Endodermal cell (in vitro differentiated cells): ENCODE data around the gene ABCA13. TPM values are rescaled to one million over a fixed set of nuclear protein-coding genes. Genes with fewer than 3 reads are reported as not detected.
"Not testable (repeated sequence)": the region's sequence is repeated elsewhere in the genome, so short reads cannot be mapped to it uniquely, and the experiment has no call there.

Source experiments
- DNase-seq: peaks from one replicate; pipeline ENCODE4 v3.0.0-alpha.2; 2017
- H3K27ac ChIP-seq: 2 replicates; pipeline ENCODE4 v1.5.1; 2013; ENCODE audit warnings: mild to moderate bottlenecking, low read depth, low read length, moderate library complexity
- H3K27me3 ChIP-seq: 2 replicates; pipeline ENCODE4 v1.6.1; 2013; ENCODE audit warnings: mild to moderate bottlenecking, low read length, moderate library complexity; ENCODE audit not compliant: insufficient read depth, control insufficient read depth, poor library complexity, severe bottlenecking
- H3K36me3 ChIP-seq: 2 replicates; pipeline ENCODE4 v1.7.0; 2013; ENCODE audit warnings: mild to moderate bottlenecking, low read length, moderate library complexity; ENCODE audit not compliant: control insufficient read depth, insufficient read depth
- H3K4me1 ChIP-seq: one replicate; pipeline ENCODE4 v1.7.0; 2013; ENCODE audit warnings: low read length; ENCODE audit not compliant: control insufficient read depth, insufficient read depth
- H3K4me3 ChIP-seq: 2 replicates; pipeline ENCODE4 v1.5.1; 2013; ENCODE audit warnings: mild to moderate bottlenecking, low read length, moderate library complexity
- H3K9ac ChIP-seq: 2 replicates; pipeline ENCODE4 v1.6.1; 2013; ENCODE audit warnings: mild to moderate bottlenecking, low read length, moderate library complexity; ENCODE audit not compliant: poor library complexity, severe bottlenecking; ENCODE audit errors: extremely low read depth
- H3K9me3 ChIP-seq: 2 replicates; pipeline ENCODE4 v1.6.1; 2013; ENCODE audit warnings: mild to moderate bottlenecking, low read length, moderate library complexity; ENCODE audit not compliant: control insufficient read depth
- H3K27ac Mint-ChIP-seq: 2 replicates; pipeline ENCODE4 v1.8.0; 2020; ENCODE audit warnings: mixed read lengths
- H3K27me3 Mint-ChIP-seq: 2 replicates; pipeline ENCODE4 v1.8.0; 2021; ENCODE audit warnings: mild to moderate bottlenecking, mixed read lengths; ENCODE audit not compliant: insufficient read depth
- H3K36me3 Mint-ChIP-seq: 2 replicates; pipeline ENCODE4 v1.8.0; 2020; ENCODE audit warnings: low read depth, mixed read lengths
- H3K4me1 Mint-ChIP-seq: 2 replicates; pipeline ENCODE4 v1.8.0; 2020; ENCODE audit warnings: mixed read lengths
- H3K4me3 Mint-ChIP-seq: 2 replicates; pipeline ENCODE4 v1.8.0; 2020; ENCODE audit warnings: mild to moderate bottlenecking, moderate library complexity, mixed read lengths
- H3K9me3 Mint-ChIP-seq: 2 replicates; pipeline ENCODE4 v1.8.0; 2020; ENCODE audit warnings: mild to moderate bottlenecking, mixed read lengths
- WGBS, 2 experiments: methylation state at CpG; one replicate each; pipeline versions ENCODE4 v1.1.5 to v1.1.7; 2013; ENCODE audit warnings: missing lambda C conversion rate in 2 of 2, mixed read lengths in 1 of 2; ENCODE audit not compliant: insufficient coverage in 1 of 2, insufficient read length in 1 of 2; 5-methylcytosine and 5-hydroxymethylcytosine counted together
- total RNA-seq, 2 donors: library from RNA; stranded (reverse); fragmentation: NEBNext Ultra II Directional in 1 of 2; extraction: Animal tissue kit (Norgen Biotek cat#: 25700) in 1 of 2; gene quantifications; 2 replicates in 1 of 2; 3 replicates in 1 of 2; pipeline ENCODE4 v1.2.1, GENCODE V29; 2021
- TF ChIP-seq, protein P1 (sequence below): fragments of 200-600 bp; sonication (generic); conservative IDR thresholded peaks from 2 replicates; pipeline ENCODE4 v1.5.0; 2021; ENCODE audit warnings: antibody characterized with exemption, mild to moderate bottlenecking

Gene ABCA13
- total RNA-seq, 2 donors from 2014 or later = 0.04 to 0.11 TPM

DNA sequence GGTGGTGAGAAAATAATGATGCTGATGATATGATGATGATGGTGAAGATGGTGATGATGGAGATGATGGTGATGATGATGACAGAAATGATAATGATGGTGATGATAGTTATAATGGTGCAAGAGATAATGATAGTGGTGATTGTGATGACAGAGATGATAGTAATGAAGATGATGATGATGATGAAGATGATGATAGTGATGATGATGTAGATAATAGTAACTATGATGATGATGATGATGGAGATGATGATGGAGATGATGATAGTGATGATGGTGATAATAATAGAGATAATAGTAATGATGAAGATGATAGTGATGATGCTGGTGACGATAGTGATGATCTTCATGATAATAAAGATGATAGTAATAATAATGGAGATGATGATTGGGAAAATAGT lies 22.2 kb downstream of the ABCA13 start:
- no peak for DNase-seq
- no peak overlapping the region for H3K9ac ChIP-seq
- H3K27ac ChIP-seq = no peak overlapping the region
- no peaks in the 10 kb centered on the region for H3K4me1 Mint-ChIP-seq
- no peak overlapping the region for H3K4me3 ChIP-seq
- no peaks in the 10 kb centered on the region for H3K36me3 ChIP-seq
- H3K4me1 ChIP-seq = no peaks in the 10 kb centered on the region
- no peak overlapping the region for H3K27ac Mint-ChIP-seq
- no peaks in the 10 kb centered on the region for H3K27me3 ChIP-seq
- no peaks in the 10 kb centered on the region for H3K36me3 Mint-ChIP-seq
- H3K4me3 Mint-ChIP-seq = no peak overlapping the region
- H3K9me3 ChIP-seq = no peaks in the 10 kb centered on the region
- WGBS, 2 experiments = 0% methylated on average over 1 of the region's 1 CpG
- H3K27me3 Mint-ChIP-seq = no peaks in the 10 kb centered on the region
- TF ChIP-seq, protein P1, sequence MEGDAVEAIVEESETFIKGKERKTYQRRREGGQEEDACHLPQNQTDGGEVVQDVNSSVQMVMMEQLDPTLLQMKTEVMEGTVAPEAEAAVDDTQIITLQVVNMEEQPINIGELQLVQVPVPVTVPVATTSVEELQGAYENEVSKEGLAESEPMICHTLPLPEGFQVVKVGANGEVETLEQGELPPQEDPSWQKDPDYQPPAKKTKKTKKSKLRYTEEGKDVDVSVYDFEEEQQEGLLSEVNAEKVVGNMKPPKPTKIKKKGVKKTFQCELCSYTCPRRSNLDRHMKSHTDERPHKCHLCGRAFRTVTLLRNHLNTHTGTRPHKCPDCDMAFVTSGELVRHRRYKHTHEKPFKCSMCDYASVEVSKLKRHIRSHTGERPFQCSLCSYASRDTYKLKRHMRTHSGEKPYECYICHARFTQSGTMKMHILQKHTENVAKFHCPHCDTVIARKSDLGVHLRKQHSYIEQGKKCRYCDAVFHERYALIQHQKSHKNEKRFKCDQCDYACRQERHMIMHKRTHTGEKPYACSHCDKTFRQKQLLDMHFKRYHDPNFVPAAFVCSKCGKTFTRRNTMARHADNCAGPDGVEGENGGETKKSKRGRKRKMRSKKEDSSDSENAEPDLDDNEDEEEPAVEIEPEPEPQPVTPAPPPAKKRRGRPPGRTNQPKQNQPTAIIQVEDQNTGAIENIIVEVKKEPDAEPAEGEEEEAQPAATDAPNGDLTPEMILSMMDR = no peak
- H3K9me3 Mint-ChIP-seq = peaks cover 7% of the 10 kb centered on the region

DNA sequence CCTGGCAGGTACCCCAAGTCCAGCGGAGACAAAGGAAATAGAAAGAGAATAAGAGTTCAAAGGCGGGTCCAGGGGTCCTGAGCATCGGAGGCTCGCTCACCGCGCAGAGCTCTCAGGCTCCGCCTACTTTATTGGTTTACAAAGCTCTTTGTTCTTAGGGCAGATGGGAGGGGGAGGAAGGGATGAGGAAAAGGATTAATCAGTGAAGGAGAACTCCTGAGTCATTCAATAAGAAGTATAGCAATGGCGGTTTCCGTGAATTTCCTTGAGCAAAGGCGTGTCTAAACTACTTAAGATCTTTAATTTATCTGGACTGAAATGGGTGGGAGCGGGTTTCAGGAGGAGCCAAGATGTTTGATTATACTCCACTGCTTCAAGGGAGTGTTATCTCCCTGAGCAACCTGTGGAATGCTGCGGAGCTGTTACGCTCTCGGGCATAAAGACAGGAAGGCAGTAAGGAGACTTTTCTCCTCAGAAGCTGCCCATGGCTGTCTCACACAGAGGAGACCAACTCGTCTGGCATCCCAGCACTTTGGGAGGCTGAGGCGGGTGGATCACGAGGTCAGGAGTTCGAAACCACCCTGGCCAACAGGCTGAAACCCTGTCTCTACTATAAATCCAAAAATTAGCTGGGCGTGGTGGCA lies 29.8 kb downstream of the ABCA13 start:
- not testable (repeated sequence) for DNase-seq, H3K4me1 Mint-ChIP-seq, H3K9ac ChIP-seq, H3K36me3 ChIP-seq, H3K36me3 Mint-ChIP-seq, H3K4me1 ChIP-seq, H3K27me3 ChIP-seq, H3K27me3 Mint-ChIP-seq
- peaks cover 28% of the 10 kb centered on the region for H3K9me3 Mint-ChIP-seq
- H3K4me3 Mint-ChIP-seq = peak overlapping the region; percentile 7
- Histone ChIP-seq H3K4me3 (peak overlapping the region; percentile 56), H3K27ac (peak overlapping the region; percentile 26), H3K9me3 (peaks cover 31% of the 10 kb centered on the region)
- peak overlapping the region; percentile 83 for H3K27ac Mint-ChIP-seq
- WGBS, 2 experiments = 80 to 87% methylated on average over 10 to 18 of the region's 19 CpGs

DNA sequence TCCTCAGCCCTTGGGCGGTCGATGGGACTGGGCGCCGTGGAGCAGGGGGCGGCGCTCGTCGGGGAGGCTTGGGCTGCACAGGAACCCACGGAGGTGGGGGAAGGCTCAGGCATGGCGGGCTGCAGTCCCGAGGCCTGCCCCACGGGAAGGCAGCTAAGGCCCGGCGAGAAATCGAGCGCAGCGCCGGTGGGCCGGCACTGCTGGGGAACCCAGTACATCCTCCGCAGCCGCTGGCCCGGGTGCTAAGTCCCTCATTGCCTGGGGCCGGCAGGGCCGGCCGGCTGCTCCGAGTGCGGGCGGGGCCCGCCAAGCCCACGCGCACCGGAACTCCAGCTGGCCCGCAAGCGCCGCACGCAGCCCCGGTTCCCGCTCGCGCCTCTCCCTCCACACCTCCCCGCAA lies 31.7 kb downstream of the ABCA13 start:
- not testable (repeated sequence) for H3K9ac ChIP-seq, H3K4me3 Mint-ChIP-seq, H3K4me1 ChIP-seq, H3K4me3 ChIP-seq, H3K27me3 Mint-ChIP-seq, H3K36me3 Mint-ChIP-seq, H3K36me3 ChIP-seq, H3K27ac Mint-ChIP-seq, H3K27me3 ChIP-seq, DNase-seq, H3K4me1 Mint-ChIP-seq, H3K27ac ChIP-seq
- WGBS, 2 experiments = 98 to 100% methylated on average over 6 to 40 of the region's 41 CpGs
- H3K9me3 ChIP-seq = peaks cover 31% of the 10 kb centered on the region
- peaks cover 28% of the 10 kb centered on the region for H3K9me3 Mint-ChIP-seq

DNA sequence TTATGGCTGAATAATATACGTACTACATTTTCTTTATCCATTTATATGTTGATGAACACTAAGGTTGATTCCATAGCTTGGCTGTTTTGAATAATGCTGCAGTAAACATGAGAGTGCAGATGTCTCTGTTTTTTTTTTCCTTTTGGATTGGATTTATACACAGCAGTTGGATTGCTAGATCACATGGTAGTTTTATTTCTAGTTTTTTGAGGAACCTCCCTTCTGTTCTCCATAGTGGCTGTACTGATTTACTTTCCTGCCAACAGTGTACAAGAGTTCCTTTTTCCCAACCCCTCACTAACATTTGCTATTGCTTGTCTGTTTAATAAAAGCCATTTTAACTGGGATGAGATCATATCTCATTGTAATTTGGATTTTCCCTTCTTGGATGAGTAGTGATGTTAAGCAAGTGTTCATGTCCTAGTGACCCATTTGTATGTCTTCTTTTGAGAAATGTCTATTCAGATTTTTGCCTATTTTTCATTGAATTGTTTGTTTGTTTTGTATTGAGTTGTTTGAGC lies 36.0 kb downstream of the ABCA13 start:
- Histone ChIP-seq H3K36me3 (no peaks in the 10 kb centered on the region), H3K4me3 (no peak overlapping the region), H3K27ac (no peak overlapping the region), H3K9me3 (peaks cover 10% of the 10 kb centered on the region), H3K27me3 (no peaks in the 10 kb centered on the region), H3K9ac (no peak overlapping the region), H3K4me1 (no peaks in the 10 kb centered on the region)
- H3K27me3 Mint-ChIP-seq = peaks cover 4% of the 10 kb centered on the region
- WGBS, 2 experiments = no CpG with 5 or more reads among the region's 1 CpG
- H3K36me3 Mint-ChIP-seq = peaks cover 4% of the 10 kb centered on the region
- peaks cover 2% of the 10 kb centered on the region for H3K4me1 Mint-ChIP-seq
- H3K9me3 Mint-ChIP-seq = peaks cover 12% of the 10 kb centered on the region
- no peak overlapping the region for H3K27ac Mint-ChIP-seq
- DNase-seq = no peak
- no peak overlapping the region for H3K4me3 Mint-ChIP-seq
- TF ChIP-seq, protein P1 = no peak
